OCI-LY7 (cell line): ENCODE results near the gene PXN.

Experiments used
- EZH2phosphoT487 ChIP-seq: fragments of 200-600 bp; sonication (generic); IDR thresholded peaks from 2 replicates; pipeline ENCODE4 v1.6.1; 2018; ENCODE audit warnings: low read depth, borderline replicate concordance, mild to moderate bottlenecking, mixed run types, antibody characterized with exemption, low read length, moderate library complexity, mixed read lengths
- TF ChIP-seq, protein P1 (sequence below): fragments of 200-600 bp; sonication (generic); conservative IDR thresholded peaks from 2 replicates; pipeline ENCODE4 v1.5.1; 2014; ENCODE audit warnings: mild to moderate bottlenecking, antibody characterized with exemption, low read length, moderate library complexity, mixed read lengths

- TF ChIP-seq, protein P1, sequence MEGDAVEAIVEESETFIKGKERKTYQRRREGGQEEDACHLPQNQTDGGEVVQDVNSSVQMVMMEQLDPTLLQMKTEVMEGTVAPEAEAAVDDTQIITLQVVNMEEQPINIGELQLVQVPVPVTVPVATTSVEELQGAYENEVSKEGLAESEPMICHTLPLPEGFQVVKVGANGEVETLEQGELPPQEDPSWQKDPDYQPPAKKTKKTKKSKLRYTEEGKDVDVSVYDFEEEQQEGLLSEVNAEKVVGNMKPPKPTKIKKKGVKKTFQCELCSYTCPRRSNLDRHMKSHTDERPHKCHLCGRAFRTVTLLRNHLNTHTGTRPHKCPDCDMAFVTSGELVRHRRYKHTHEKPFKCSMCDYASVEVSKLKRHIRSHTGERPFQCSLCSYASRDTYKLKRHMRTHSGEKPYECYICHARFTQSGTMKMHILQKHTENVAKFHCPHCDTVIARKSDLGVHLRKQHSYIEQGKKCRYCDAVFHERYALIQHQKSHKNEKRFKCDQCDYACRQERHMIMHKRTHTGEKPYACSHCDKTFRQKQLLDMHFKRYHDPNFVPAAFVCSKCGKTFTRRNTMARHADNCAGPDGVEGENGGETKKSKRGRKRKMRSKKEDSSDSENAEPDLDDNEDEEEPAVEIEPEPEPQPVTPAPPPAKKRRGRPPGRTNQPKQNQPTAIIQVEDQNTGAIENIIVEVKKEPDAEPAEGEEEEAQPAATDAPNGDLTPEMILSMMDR: no peak
- TF ChIP-seq EZH2phosphoT487: no peak
These were observed 27.4 kb upstream of the PXN start, which contains the start of gene RNU4-1 for GRCh38 chr12:120292661-120293531.
